ENCODE data around the gene RGS6.

DNA sequence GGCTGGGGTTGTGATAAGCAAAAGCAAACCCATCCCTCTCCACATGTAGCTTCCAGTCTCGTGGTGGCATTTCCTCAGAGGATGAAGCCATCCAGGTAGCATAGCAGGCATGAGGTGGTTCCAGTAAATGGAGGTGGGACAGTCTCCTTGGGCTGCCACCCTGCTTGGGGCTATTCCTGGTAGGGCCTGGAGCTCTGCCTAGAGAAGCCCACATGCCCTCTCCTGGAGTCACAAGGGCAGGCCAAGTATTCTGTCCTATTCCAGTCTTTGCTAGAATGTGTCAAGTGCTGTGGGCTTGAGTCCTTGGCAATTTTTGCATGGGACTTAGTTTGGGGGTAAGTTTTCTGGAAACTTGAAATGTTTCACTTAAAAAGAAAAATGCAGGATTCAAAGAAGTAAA, 491.7 kb downstream of the RGS6 start:
- no peak for TF ChIP-seq EZH2 (IDR thresholded peaks at IDR 0.05; ENCODE audit: insufficient read depth, low read length)
- no peak for TF ChIP-seq CTCF (IDR thresholded peaks at IDR 0.05; ENCODE audit: insufficient read depth, low read depth, low read length)

Data from astrocyte (in vitro differentiated cells and primary cell).